Astrocyte (in vitro differentiated cells and primary cell): Measurements from ENCODE around the gene CPNE5. TPM values are rescaled to one million over a fixed set of nuclear protein-coding genes. Genes with fewer than 3 reads are reported as not detected.

Source experiments
- DNase-seq: peaks from one replicate; pipeline ENCODE4 v3.0.0-alpha.2; 2010; ENCODE audit warnings: low read depth
- FAIRE-seq: peaks from 2 replicates; lab custom pipeline; 2011; peaks lifted over from hg19 to GRCh38; lab: Jason Lieb, UNC
- H2AFZ ChIP-seq: 2 replicates; pipeline ENCODE4 v1.6.0; 2012; ENCODE audit warnings: low read depth, low read length, inconsistent platforms
- H3K27ac ChIP-seq: 2 replicates; pipeline ENCODE4 v1.5.1; 2011; ENCODE audit warnings: low read depth, low read length, inconsistent platforms
- H3K27me3 ChIP-seq: 2 replicates; pipeline ENCODE4 v1.6.0; 2011; ENCODE audit warnings: low read length, inconsistent platforms; ENCODE audit not compliant: insufficient read depth
- H3K36me3 ChIP-seq: 2 replicates; pipeline ENCODE4 v1.5.1; 2011; ENCODE audit warnings: low read length, inconsistent platforms; ENCODE audit not compliant: insufficient read depth
- H3K4me1 ChIP-seq: 2 replicates; pipeline ENCODE4 v1.5.1; 2011; ENCODE audit warnings: low read length, inconsistent platforms; ENCODE audit not compliant: insufficient read depth
- H3K4me2 ChIP-seq: 2 replicates; pipeline ENCODE4 v1.6.0; 2012; ENCODE audit warnings: low read length, inconsistent platforms
- H3K4me3 ChIP-seq: 2 replicates; pipeline ENCODE4 v1.5.1; 2011; ENCODE audit warnings: low read depth, mild to moderate bottlenecking, low read length, inconsistent platforms; ENCODE audit not compliant: insufficient read depth
- H3K79me2 ChIP-seq: 2 replicates; pipeline ENCODE4 v1.6.0; 2012; ENCODE audit warnings: mild to moderate bottlenecking, low read length, inconsistent platforms; ENCODE audit not compliant: insufficient read depth
- H3K9ac ChIP-seq: 2 replicates; pipeline ENCODE4 v1.6.0; 2012; ENCODE audit warnings: mild to moderate bottlenecking, low read length, inconsistent platforms
- H3K9me3 ChIP-seq: 2 replicates; pipeline ENCODE4 v1.5.1; 2012; ENCODE audit warnings: low read depth, mild to moderate bottlenecking, low read length, inconsistent platforms; ENCODE audit not compliant: insufficient read depth
- H4K20me1 ChIP-seq: 2 replicates; pipeline ENCODE4 v1.6.0; 2012; ENCODE audit warnings: low read length, inconsistent platforms; ENCODE audit not compliant: insufficient read depth
- H3K27ac Mint-ChIP-seq: one replicate; pipeline ENCODE4 v1.8.0; 2021; ENCODE audit warnings: mild to moderate bottlenecking, mixed read lengths; ENCODE audit not compliant: unreplicated experiment
- H3K27me3 Mint-ChIP-seq: one replicate; pipeline ENCODE4 v1.8.0; 2021; ENCODE audit warnings: low read depth, mixed read lengths; ENCODE audit not compliant: unreplicated experiment
- H3K36me3 Mint-ChIP-seq: one replicate; pipeline ENCODE4 v1.8.0; 2021; ENCODE audit warnings: low read depth, mixed read lengths; ENCODE audit not compliant: unreplicated experiment
- H3K4me1 Mint-ChIP-seq: one replicate; pipeline ENCODE4 v1.8.0; 2021; ENCODE audit warnings: low read depth, mixed read lengths; ENCODE audit not compliant: unreplicated experiment
- H3K4me3 Mint-ChIP-seq: one replicate; pipeline ENCODE4 v1.8.0; 2021; ENCODE audit warnings: mild to moderate bottlenecking, moderate library complexity, mixed read lengths; ENCODE audit not compliant: unreplicated experiment
- H3K9me3 Mint-ChIP-seq: one replicate; pipeline ENCODE4 v1.8.0; 2021; ENCODE audit warnings: mild to moderate bottlenecking, mixed read lengths; ENCODE audit not compliant: unreplicated experiment
- EZH2 ChIP-seq: IDR thresholded peaks from 2 replicates; pipeline ENCODE4 v1.6.1; 2012; ENCODE audit warnings: mild to moderate bottlenecking, low read length, inconsistent platforms; ENCODE audit not compliant: insufficient read depth
- total RNA-seq: library from RNA; stranded (reverse); gene quantifications from 2 replicates; pipeline ENCODE4 v1.2.1, GENCODE V29; 2021
- TF ChIP-seq, protein P1 (sequence below): IDR thresholded peaks from 2 replicates; pipeline ENCODE4 v1.5.1; 2011; ENCODE audit warnings: low read depth, mild to moderate bottlenecking, inconsistent platforms, low read length, moderate library complexity; ENCODE audit not compliant: insufficient read depth

The CPNE5 gene
- total RNA-seq, 1 donor from 2014 or later = 0.11 TPM

- Histone ChIP-seq H3K27ac (no peak overlapping the region), H3K36me3 (peaks cover 9% of the 10 kb centered on the region), H4K20me1 (peaks cover 27% of the 10 kb centered on the region), H3K4me2 (no peak overlapping the region), H3K9me3 (no peaks in the 10 kb centered on the region), H2AFZ (no peak overlapping the region), H3K4me3 (no peak overlapping the region), H3K9ac (no peak overlapping the region), H3K27me3 (no peaks in the 10 kb centered on the region), H3K4me1 (no peaks in the 10 kb centered on the region), H3K79me2 (no peaks in the 10 kb centered on the region)
- Mint-ChIP-seq H3K27me3 (peaks cover 3% of the 10 kb centered on the region), H3K36me3 (peaks cover 4% of the 10 kb centered on the region), H3K27ac (no peak overlapping the region), H3K4me3 (no peak overlapping the region), H3K9me3 (no peaks in the 10 kb centered on the region), H3K4me1 (no peaks in the 10 kb centered on the region)
- no peak for TF ChIP-seq EZH2
- TF ChIP-seq, protein P1, sequence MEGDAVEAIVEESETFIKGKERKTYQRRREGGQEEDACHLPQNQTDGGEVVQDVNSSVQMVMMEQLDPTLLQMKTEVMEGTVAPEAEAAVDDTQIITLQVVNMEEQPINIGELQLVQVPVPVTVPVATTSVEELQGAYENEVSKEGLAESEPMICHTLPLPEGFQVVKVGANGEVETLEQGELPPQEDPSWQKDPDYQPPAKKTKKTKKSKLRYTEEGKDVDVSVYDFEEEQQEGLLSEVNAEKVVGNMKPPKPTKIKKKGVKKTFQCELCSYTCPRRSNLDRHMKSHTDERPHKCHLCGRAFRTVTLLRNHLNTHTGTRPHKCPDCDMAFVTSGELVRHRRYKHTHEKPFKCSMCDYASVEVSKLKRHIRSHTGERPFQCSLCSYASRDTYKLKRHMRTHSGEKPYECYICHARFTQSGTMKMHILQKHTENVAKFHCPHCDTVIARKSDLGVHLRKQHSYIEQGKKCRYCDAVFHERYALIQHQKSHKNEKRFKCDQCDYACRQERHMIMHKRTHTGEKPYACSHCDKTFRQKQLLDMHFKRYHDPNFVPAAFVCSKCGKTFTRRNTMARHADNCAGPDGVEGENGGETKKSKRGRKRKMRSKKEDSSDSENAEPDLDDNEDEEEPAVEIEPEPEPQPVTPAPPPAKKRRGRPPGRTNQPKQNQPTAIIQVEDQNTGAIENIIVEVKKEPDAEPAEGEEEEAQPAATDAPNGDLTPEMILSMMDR = no peak
- DNase-seq (no peak), FAIRE-seq (no peak)
Observed at GRCh38 chr6:36691612-36692011, 147.6 kb downstream of the CPNE5 start.

DNA sequence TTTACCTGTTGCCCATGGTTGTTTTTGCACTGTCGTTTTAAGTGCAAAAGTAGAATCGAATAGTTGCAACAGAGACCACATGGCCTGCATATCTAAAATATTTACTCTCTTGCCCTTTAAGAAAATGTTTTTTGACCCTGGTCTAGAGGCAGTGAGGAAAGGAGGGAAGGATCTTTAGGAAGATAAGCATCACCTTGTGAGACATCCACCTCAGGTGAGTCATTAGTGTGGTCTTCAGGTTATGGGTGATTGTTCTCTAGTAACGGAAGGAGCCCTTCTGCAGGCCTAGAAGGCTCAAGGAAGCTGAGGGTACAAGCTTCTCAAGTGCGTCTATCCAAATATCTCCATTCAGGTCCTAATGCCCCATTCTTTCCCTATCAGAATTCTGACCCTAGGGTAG is 148.2 kb downstream of the CPNE5 start:
- H3K27me3 ChIP-seq = no peaks in the 10 kb centered on the region
- Mint-ChIP-seq H3K27me3 (peaks cover 3% of the 10 kb centered on the region), H3K36me3 (peaks cover 4% of the 10 kb centered on the region), H3K4me1 (peaks cover under 1% of the 10 kb centered on the region), H3K27ac (no peak overlapping the region), H3K9me3 (no peaks in the 10 kb centered on the region), H3K4me3 (no peak overlapping the region)
- H3K4me2 ChIP-seq = no peak overlapping the region
- H4K20me1 ChIP-seq = peaks cover 33% of the 10 kb centered on the region
- TF ChIP-seq EZH2 = no peak
- TF ChIP-seq, protein P1 = no peak
- H3K9ac ChIP-seq = no peak overlapping the region
- DNase-seq = no peak
- peaks cover 12% of the 10 kb centered on the region for H3K36me3 ChIP-seq
- no peak overlapping the region for H3K27ac ChIP-seq
- H3K4me3 ChIP-seq = no peak overlapping the region
- H3K9me3 ChIP-seq = no peaks in the 10 kb centered on the region
- H2AFZ ChIP-seq = no peak overlapping the region
- FAIRE-seq = no peak
- H3K79me2 ChIP-seq = peaks cover 1% of the 10 kb centered on the region
- H3K4me1 ChIP-seq = no peaks in the 10 kb centered on the region

Other genes with a start within 250 kb of the CPNE5 start
- 237 and 260 TPM in 2 replicates for gene SRSF3, start 245.1 kb downstream of the CPNE5 start, total RNA-seq
- gene CDKN1A, start 160.7 kb downstream of the CPNE5 start, total RNA-seq = 932 and 1,014 TPM in 2 replicates
- 0.14 and 0.16 TPM in 2 replicates for gene RAB44, start 141.6 kb downstream of the CPNE5 start, total RNA-seq
- gene PPIL1, start 35.4 kb upstream of the CPNE5 start, total RNA-seq = 34.7 and 36.6 TPM in 2 replicates
- gene C6orf89, start 46.5 kb upstream of the CPNE5 start, total RNA-seq = 37.8 and 42.3 TPM in 2 replicates
- gene PI16, start 115.3 kb upstream of the CPNE5 start, total RNA-seq = not detected in 2 replicates
- 286 and 311 TPM in 2 replicates for gene MTCH1, start 146.8 kb upstream of the CPNE5 start, total RNA-seq
- gene FGD2, start 166.2 kb upstream of the CPNE5 start, total RNA-seq = not detected in 2 replicates